ENCODE data around the gene ADCY7. TPM values are rescaled to one million over a fixed set of nuclear protein-coding genes. Genes with fewer than 3 reads are reported as not detected.

ADCY7 gene
- total and polyA plus RNA-seq, 4 donors = 20.9 to 105 (median 38.5) TPM

DNA sequence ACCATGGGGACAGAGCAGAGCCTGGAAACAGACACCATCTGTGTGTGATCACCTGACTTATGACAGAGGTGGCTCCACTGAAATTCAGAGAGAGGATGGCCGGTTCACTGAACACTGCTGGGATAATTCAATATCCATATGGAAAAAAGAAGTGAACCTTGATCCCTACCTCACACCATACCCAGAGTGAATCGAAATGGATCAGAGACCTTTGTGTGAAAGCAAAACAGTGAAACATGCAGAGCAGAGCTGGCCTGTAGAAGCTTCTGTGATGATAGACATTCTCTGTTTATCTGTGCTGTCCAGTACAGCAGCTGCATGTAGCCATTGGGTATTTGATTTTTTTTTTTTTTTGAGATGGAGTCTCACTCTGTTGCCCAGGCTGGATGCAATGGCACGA, 20.3 kb downstream of the ADCY7 start:
- TF ChIP-seq CTCF (IDR thresholded peaks at IDR 0.05; ENCODE audit: control extremely low read depth, extremely low read depth) = no peak
- Histone ChIP-seq H3K4me3 (no peak overlapping the region), H3K4me1 (ENCODE audit: control insufficient read depth in 5 of 5, insufficient read depth in 5 of 5, low read length in 5 of 5) (peaks cover 0 to 16% (median 7%) of the 10 kb centered on the region in 5 donors), H3K9ac (ENCODE audit: insufficient read depth in 1 of 2, low read length in 2 of 2) (no peak overlapping the region), H3K9me3 (ENCODE audit: control insufficient read depth in 4 of 4, insufficient read depth in 3 of 4, low read length in 3 of 4) (peaks cover 0 to 4% (median 0%) of the 10 kb centered on the region in 4 donors), H3K27me3 (ENCODE audit: control insufficient read depth in 3 of 3, insufficient read depth in 3 of 3, low read length in 2 of 3) (no peaks in the 10 kb centered on the region), H3K36me3 (ENCODE audit: control insufficient read depth in 4 of 4, insufficient read depth in 4 of 4, low read length in 4 of 4) (peaks cover 0 to 5% (median 2%) of the 10 kb centered on the region in 4 donors), H3K27ac (ENCODE audit: low read depth in 1 of 2, low read length in 1 of 2) (no peak overlapping the region)
- 97 to 99% methylated on average over 3 of the region's 3 CpGs for WGBS, 2 donors
- DNase-seq (no peak), ATAC-seq (ENCODE audit: insufficient read depth, low FRiP score) (no peak)

GRCh38 chr16:50288026-50288425, 21.7 kb downstream of the ADCY7 start:
- H3K9me3 ChIP-seq (ENCODE audit: control insufficient read depth in 4 of 4, insufficient read depth in 3 of 4, low read length in 3 of 4) = peaks cover 0 to 4% (median 0%) of the 10 kb centered on the region in 4 donors
- H3K27ac ChIP-seq (ENCODE audit: low read depth in 1 of 2, low read length in 1 of 2) = no peak overlapping the region
- no peak for ATAC-seq (ENCODE audit: insufficient read depth, low FRiP score)
- peaks cover 0 to 13% (median 0%) of the 10 kb centered on the region in 5 donors for H3K4me1 ChIP-seq (ENCODE audit: control insufficient read depth in 5 of 5, insufficient read depth in 5 of 5, low read length in 5 of 5)
- H3K4me3 ChIP-seq = no peak overlapping the region
- DNase-seq = no peak
- peaks cover 0 to 8% (median 2%) of the 10 kb centered on the region in 4 donors for H3K36me3 ChIP-seq (ENCODE audit: control insufficient read depth in 4 of 4, insufficient read depth in 4 of 4, low read length in 4 of 4)
- no peaks in the 10 kb centered on the region for H3K27me3 ChIP-seq (ENCODE audit: control insufficient read depth in 3 of 3, insufficient read depth in 3 of 3, low read length in 2 of 3)
- 79 to 82% methylated on average over 17 of the region's 17 CpGs for WGBS, 2 donors
- H3K9ac ChIP-seq (ENCODE audit: insufficient read depth in 1 of 2, low read length in 2 of 2) = no peak overlapping the region
- no peak for TF ChIP-seq CTCF (IDR thresholded peaks at IDR 0.05; ENCODE audit: control extremely low read depth, extremely low read depth)

- no peak overlapping the region for H3K27ac ChIP-seq (ENCODE audit: low read depth in 1 of 2, low read length in 1 of 2)
- H3K36me3 ChIP-seq (ENCODE audit: control insufficient read depth in 4 of 4, insufficient read depth in 4 of 4, low read length in 4 of 4) = peaks cover 0 to 10% (median 2%) of the 10 kb centered on the region in 4 donors
- peaks cover 0 to 9% (median 0%) of the 10 kb centered on the region in 5 donors for H3K4me1 ChIP-seq (ENCODE audit: control insufficient read depth in 5 of 5, insufficient read depth in 5 of 5, low read length in 5 of 5)
- H3K27me3 ChIP-seq (ENCODE audit: control insufficient read depth in 3 of 3, insufficient read depth in 3 of 3, low read length in 2 of 3) = no peaks in the 10 kb centered on the region
- H3K9me3 ChIP-seq (ENCODE audit: control insufficient read depth in 4 of 4, insufficient read depth in 3 of 4, low read length in 3 of 4) = peaks cover 0 to 4% (median 0%) of the 10 kb centered on the region in 4 donors
- 84 to 90% methylated on average over 3 of the region's 3 CpGs for WGBS, 2 donors
- no peak overlapping the region for H3K9ac ChIP-seq (ENCODE audit: insufficient read depth in 1 of 2, low read length in 2 of 2)
- H3K4me3 ChIP-seq = no peak overlapping the region
- ATAC-seq (ENCODE audit: insufficient read depth, low FRiP score) = no peak
- TF ChIP-seq CTCF (IDR thresholded peaks at IDR 0.05; ENCODE audit: control extremely low read depth, extremely low read depth) = no peak
- no peak for DNase-seq
Observed at GRCh38 chr16:50288920-50289319, 22.6 kb downstream of the ADCY7 start.

Data from lung (tissue), 12 donors.